Ovary (tissue), 3 donors: Measurements from ENCODE around the gene SPG7.

Experiments
- CTCF ChIP-seq, 3 donors: fragments of 450-650 bp in 2 of 3; fragments of 200-600 bp in 1 of 3; IDR thresholded peaks; one replicate each; pipeline versions ENCODE4 v1.5.1 to v1.8.0; 2016 to 2022; ENCODE audit warnings: antibody characterized with exemption in 3 of 3, mild to moderate bottlenecking in 1 of 3
- EP300 ChIP-seq: sonication (generic); formaldehyde crosslinking; IDR thresholded peaks from one replicate; pipeline ENCODE4 v1.6.1; 2017; ENCODE audit warnings: antibody characterized with exemption
- POLR2A ChIP-seq: fragments of 450-650 bp; IDR thresholded peaks from one replicate; pipeline ENCODE4 v1.6.1; 2017; ENCODE audit warnings: antibody characterized with exemption, mild to moderate bottlenecking, moderate library complexity
- donor health status: DM: no; HTN: no; CAD: no.

- TF ChIP-seq POLR2A (no peak), CTCF (IDR thresholded peaks at IDR 0.05) (no peak), EP300 (no peak)
Measured at GRCh38 chr16:89581045-89581695, 73.0 kb downstream of the SPG7 start.
